Fibroblast of lung (primary cell): ENCODE results near the gene OSBPL9. TPM values are rescaled to one million over a fixed set of nuclear protein-coding genes. Genes with fewer than 3 reads are reported as not detected.

ENCODE experiments used
- DNase-seq, 2 donors: peaks; one replicate each; pipeline versions ENCODE4 v3.0.0 to v3.0.0-alpha.2; 2010; ENCODE audit warnings: low read depth in 2 of 2
- H2AFZ ChIP-seq: 2 replicates; pipeline ENCODE4 v1.5.1; 2012; ENCODE audit warnings: low read length, control low read depth, inconsistent platforms
- H3K27ac ChIP-seq: 2 replicates; pipeline ENCODE4 v1.5.1; 2011; ENCODE audit warnings: low read length, control low read depth; ENCODE audit not compliant: insufficient read depth
- H3K27me3 ChIP-seq: 2 replicates; pipeline ENCODE4 v1.5.1; 2011; ENCODE audit warnings: mild to moderate bottlenecking, low read length; ENCODE audit not compliant: control insufficient read depth, insufficient read depth
- H3K36me3 ChIP-seq: 2 replicates; pipeline ENCODE4 v1.5.1; 2011; ENCODE audit warnings: low read length; ENCODE audit not compliant: control insufficient read depth, insufficient read depth
- H3K4me1 ChIP-seq: 2 replicates; pipeline ENCODE4 v1.5.1; 2011; ENCODE audit warnings: low read length; ENCODE audit not compliant: control insufficient read depth, insufficient read depth; ENCODE audit errors: extremely low read depth
- H3K4me2 ChIP-seq: 2 replicates; pipeline ENCODE4 v1.5.1; 2011; ENCODE audit warnings: low read length, control low read depth; ENCODE audit not compliant: insufficient read depth; ENCODE audit errors: extremely low read depth
- H3K4me3 ChIP-seq, 4 experiments: fragments of 200-600 bp in 1 of 4; sonication (generic) in 1 of 4; replicated peaks in 1 of 4; 2 replicates each; pipeline ENCODE4 v1.5.1; 2011 to 2016; ENCODE audit warnings: low read length in 4 of 4, low read depth in 3 of 4, mild to moderate bottlenecking in 3 of 4, control low read depth in 2 of 4, inconsistent platforms in 1 of 4, mixed read lengths in 1 of 4; ENCODE audit not compliant: insufficient read depth in 1 of 4; ENCODE audit errors: control extremely low read depth in 1 of 4
- H3K79me2 ChIP-seq: 2 replicates; pipeline ENCODE4 v1.5.1; 2012; ENCODE audit warnings: mild to moderate bottlenecking, low read length, inconsistent platforms; ENCODE audit not compliant: control insufficient read depth, insufficient read depth
- H3K9ac ChIP-seq: 2 replicates; pipeline ENCODE4 v1.5.1; 2011; ENCODE audit warnings: mild to moderate bottlenecking, low read length, control low read depth; ENCODE audit not compliant: insufficient read depth
- H3K9me3 ChIP-seq: 2 replicates; pipeline ENCODE4 v1.5.1; 2012; ENCODE audit warnings: low read depth, low read length; ENCODE audit not compliant: control insufficient read depth, insufficient read depth
- H4K20me1 ChIP-seq: 2 replicates; pipeline ENCODE4 v1.5.1; 2011; ENCODE audit warnings: low read length; ENCODE audit not compliant: control insufficient read depth, insufficient read depth; ENCODE audit errors: extremely low read depth
- EZH2 ChIP-seq: IDR thresholded peaks from 2 replicates; pipeline ENCODE4 v1.5.1; 2012; ENCODE audit warnings: low read length, control low read depth, mild to moderate bottlenecking; ENCODE audit errors: missing control alignments
- polyA plus RNA-seq, 2 donors: library from polyadenylated mRNA; depleted of rRNA in 1 of 2; stranded (reverse) in 1 of 2; unstranded in 1 of 2; fragments of >200 nt; gene quantifications; 2 replicates each; pipeline ENCODE4 v1.2.1, GENCODE V29; 2011 to 2012; ENCODE audit warnings: missing spikeins in 1 of 2
- total RNA-seq: library from RNA; depleted of rRNA; stranded (reverse); fragments of >200 nt; gene quantifications from 2 replicates; pipeline ENCODE4 v1.2.1, GENCODE V29; 2014
- TF ChIP-seq, protein P1 (sequence below), 2 donors: IDR thresholded peaks in 1 of 2; conservative IDR thresholded peaks in 1 of 2; 1 replicate in 1 of 2; 2 replicates in 1 of 2; pipeline ENCODE4 v1.5.1; 2011 to 2012; ENCODE audit warnings: low read length in 2 of 2, control low read depth in 1 of 2, inconsistent platforms in 1 of 2, low read depth in 1 of 2, mild to moderate bottlenecking in 1 of 2

OSBPL9 gene
- total and polyA plus RNA-seq, 2 donors (not counting 1 experiment from before 2014, with no cell fraction given) = 62.5 to 90.7 TPM

DNA sequence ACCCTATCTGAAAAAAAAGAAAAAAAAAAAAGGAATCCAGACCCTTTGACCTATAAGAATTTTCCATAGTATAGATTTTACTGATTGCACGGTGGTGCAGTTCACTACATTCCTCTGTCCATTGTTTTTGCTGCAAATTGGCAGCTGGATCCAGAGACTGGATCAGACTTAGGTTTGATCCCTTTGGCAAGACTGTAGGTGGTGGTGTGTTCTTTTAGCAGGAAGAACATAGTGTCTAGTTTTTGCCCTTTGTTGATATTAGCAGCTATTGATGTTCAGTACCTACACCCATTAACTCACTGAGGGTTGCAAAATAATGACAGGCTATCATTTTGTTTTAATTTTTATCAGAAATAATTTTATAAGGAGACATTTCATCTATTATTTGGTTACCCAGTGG is 37.1 kb downstream of the OSBPL9 start:
- Histone ChIP-seq H2AFZ (no peak overlapping the region), H3K4me1 (peaks cover 8% of the 10 kb centered on the region), H3K9me3 (no peaks in the 10 kb centered on the region), H4K20me1 (no peaks in the 10 kb centered on the region), H3K9ac (no peak overlapping the region), H3K4me3 (no peak overlapping the region), H3K27me3 (no peaks in the 10 kb centered on the region), H3K79me2 (no peaks in the 10 kb centered on the region), H3K27ac (no peak overlapping the region), H3K36me3 (no peaks in the 10 kb centered on the region), H3K4me2 (no peak overlapping the region)
- DNase-seq = no peak
- TF ChIP-seq, protein P1, sequence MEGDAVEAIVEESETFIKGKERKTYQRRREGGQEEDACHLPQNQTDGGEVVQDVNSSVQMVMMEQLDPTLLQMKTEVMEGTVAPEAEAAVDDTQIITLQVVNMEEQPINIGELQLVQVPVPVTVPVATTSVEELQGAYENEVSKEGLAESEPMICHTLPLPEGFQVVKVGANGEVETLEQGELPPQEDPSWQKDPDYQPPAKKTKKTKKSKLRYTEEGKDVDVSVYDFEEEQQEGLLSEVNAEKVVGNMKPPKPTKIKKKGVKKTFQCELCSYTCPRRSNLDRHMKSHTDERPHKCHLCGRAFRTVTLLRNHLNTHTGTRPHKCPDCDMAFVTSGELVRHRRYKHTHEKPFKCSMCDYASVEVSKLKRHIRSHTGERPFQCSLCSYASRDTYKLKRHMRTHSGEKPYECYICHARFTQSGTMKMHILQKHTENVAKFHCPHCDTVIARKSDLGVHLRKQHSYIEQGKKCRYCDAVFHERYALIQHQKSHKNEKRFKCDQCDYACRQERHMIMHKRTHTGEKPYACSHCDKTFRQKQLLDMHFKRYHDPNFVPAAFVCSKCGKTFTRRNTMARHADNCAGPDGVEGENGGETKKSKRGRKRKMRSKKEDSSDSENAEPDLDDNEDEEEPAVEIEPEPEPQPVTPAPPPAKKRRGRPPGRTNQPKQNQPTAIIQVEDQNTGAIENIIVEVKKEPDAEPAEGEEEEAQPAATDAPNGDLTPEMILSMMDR (conservative IDR thresholded peaks at IDR 0.05 in 1 of 2, IDR thresholded peaks at IDR 0.05 in 1 of 2; ENCODE audit: low read depth in 1 of 2, low read length in 2 of 2) = no peak
- no peak for TF ChIP-seq EZH2

DNA sequence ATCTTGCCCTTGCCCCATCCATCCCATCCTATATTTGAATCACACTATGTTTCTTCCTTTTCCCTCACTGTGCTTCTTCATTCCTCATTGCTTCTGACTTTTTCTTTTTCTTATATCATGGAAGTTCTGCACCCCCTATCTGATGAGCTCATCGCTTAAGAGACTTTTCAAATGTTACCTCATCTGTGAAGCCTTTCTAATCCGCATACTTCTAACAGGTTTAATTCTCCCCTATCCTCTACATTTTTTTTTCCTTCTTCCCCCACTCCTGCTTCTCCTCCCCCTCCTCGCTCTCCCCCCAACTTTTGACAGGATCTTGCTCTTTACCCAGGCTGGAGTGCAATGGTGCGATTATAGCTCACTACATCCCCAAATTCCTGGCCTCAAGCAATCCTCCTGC is 39.5 kb downstream of the OSBPL9 start:
- no peak for TF ChIP-seq EZH2
- TF ChIP-seq, protein P1 (conservative IDR thresholded peaks at IDR 0.05 in 1 of 2, IDR thresholded peaks at IDR 0.05 in 1 of 2; ENCODE audit: low read depth in 1 of 2, low read length in 2 of 2) = no peak
- no peak overlapping the region for H3K9ac ChIP-seq
- H3K79me2 ChIP-seq = no peaks in the 10 kb centered on the region
- H3K4me2 ChIP-seq = no peak overlapping the region
- H3K4me1 ChIP-seq = peaks cover 3% of the 10 kb centered on the region
- no peak overlapping the region for H3K4me3 ChIP-seq
- no peak overlapping the region for H2AFZ ChIP-seq
- DNase-seq = no peak
- no peaks in the 10 kb centered on the region for H4K20me1 ChIP-seq
- H3K27me3 ChIP-seq = no peaks in the 10 kb centered on the region
- no peaks in the 10 kb centered on the region for H3K36me3 ChIP-seq
- no peaks in the 10 kb centered on the region for H3K9me3 ChIP-seq
- H3K27ac ChIP-seq = no peak overlapping the region

DNA sequence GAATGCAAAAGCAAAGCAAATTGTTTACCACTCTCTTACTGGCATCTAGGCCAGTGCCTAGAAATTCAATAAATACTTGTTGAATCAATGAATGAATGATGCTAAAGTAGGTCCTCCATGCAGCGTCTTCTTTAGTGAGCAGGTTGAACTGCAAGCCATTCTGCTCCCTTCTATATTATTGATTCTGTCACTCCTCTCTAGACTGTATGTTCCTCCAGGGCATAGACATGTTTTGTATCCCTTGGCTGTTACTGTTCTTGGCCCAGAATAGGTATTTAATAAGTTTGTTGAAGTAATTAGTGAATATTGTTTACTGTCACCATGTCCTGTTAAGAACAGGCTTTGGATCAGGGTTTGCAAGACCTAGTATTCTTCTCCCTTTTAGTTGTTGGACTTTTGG is 43.7 kb downstream of the OSBPL9 start:
- no peak overlapping the region for H3K4me3 ChIP-seq

More for the DNA sequence above, 43.7 kb downstream of the OSBPL9 start:
- H3K4me1 ChIP-seq = peaks cover 7% of the 10 kb centered on the region
- H3K4me2 ChIP-seq = peak overlapping the region; percentile 64
- no peak overlapping the region for H3K27ac ChIP-seq
- no peak overlapping the region for H3K9ac ChIP-seq
- no peaks in the 10 kb centered on the region for H3K9me3 ChIP-seq
- H3K27me3 ChIP-seq = no peaks in the 10 kb centered on the region
- DNase-seq = no peak
- H2AFZ ChIP-seq = no peak overlapping the region
- no peak for TF ChIP-seq EZH2
- TF ChIP-seq, protein P1 (conservative IDR thresholded peaks at IDR 0.05 in 1 of 2, IDR thresholded peaks at IDR 0.05 in 1 of 2; ENCODE audit: low read depth in 1 of 2, low read length in 2 of 2) = no peak
- no peaks in the 10 kb centered on the region for H4K20me1 ChIP-seq
- H3K79me2 ChIP-seq = peaks cover 2% of the 10 kb centered on the region
- no peaks in the 10 kb centered on the region for H3K36me3 ChIP-seq
